Measurements from ENCODE around the gene TTPAL. TPM values are rescaled to one million over a fixed set of nuclear protein-coding genes. Genes with fewer than 3 reads are reported as not detected.

Gene TTPAL
- polyA plus RNA-seq, 1 of the 3 experiments (the other 2 are of a cell fraction), result 5.7 TPM

DNA sequence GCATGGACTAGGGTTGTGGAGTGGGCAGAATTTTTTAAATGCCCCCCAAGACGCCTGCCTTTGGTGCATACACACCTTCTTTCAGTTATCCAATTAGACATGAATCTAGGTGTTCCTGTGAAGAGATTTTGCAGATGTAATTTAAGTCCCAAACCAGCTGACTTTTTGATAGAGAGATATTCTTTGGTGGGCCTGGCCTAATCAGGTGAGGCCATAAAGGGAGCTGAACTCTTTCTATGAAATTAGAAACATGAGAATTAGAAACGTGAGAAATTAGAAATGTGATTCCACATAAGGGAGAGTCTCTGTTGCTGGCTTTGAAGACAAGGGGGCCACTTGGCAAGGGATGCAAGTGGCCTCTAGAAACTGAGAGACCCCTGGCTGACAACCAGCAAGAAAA is 36.4 kb upstream of the TTPAL start:
- Histone ChIP-seq H3K4me2 (no peak overlapping the region), H3K9ac (no peak overlapping the region), H3K27ac (ENCODE audit: low read depth in 2 of 2, low read length in 1 of 2) (no peak overlapping the region), H3K9me2 (no peaks in the 10 kb centered on the region), H3K9me3 (no peaks in the 10 kb centered on the region), H4K20me1 (ENCODE audit: insufficient read depth) (no peaks in the 10 kb centered on the region), H3K36me3 (replicated peaks in 1 of 2; ENCODE audit: control insufficient read depth in 1 of 2, insufficient read depth in 2 of 2, low read length in 1 of 2) (no peaks in the 10 kb centered on the region), H3K79me2 (ENCODE audit: insufficient read depth) (no peaks in the 10 kb centered on the region), H3K4me3 (ENCODE audit: low read depth in 2 of 2, low read length in 1 of 2) (no peak overlapping the region), H2AFZ (ENCODE audit: low read depth) (no peak overlapping the region), H3K4me1 (ENCODE audit: control insufficient read depth in 1 of 2, insufficient read depth in 2 of 2, low read depth in 1 of 2, low read length in 1 of 2) (no peaks in the 10 kb centered on the region), H3K27me3 (ENCODE audit: insufficient read depth) (no peaks in the 10 kb centered on the region), H3F3A (replicated peaks; ENCODE audit: insufficient read depth) (no peaks in the 10 kb centered on the region)
- ChIA-PET POLR2A (no interaction called here), CTCF (interaction anchor here (0.7 to 1.2 kb wide), 3 partner anchors 50 to 53 kb away, joined by 3 read pairs; no protein-coding TSS in a partner anchor)
- TF ChIP-seq FOXJ3 (CRISPR knock-in tag; IDR thresholded peaks at IDR 0.05), result no peak
- TF ChIP-seq ELF1 (IDR thresholded peaks at IDR 0.05), result no peak
- TF ChIP-seq CHD2 (IDR thresholded peaks at IDR 0.05; ENCODE audit: low read length, partially characterized antibody), result no peak
- TF ChIP-seq GATA2 (CRISPR knock-in tag; IDR thresholded peaks at IDR 0.05), result no peak
- TF ChIP-seq, protein P1, sequence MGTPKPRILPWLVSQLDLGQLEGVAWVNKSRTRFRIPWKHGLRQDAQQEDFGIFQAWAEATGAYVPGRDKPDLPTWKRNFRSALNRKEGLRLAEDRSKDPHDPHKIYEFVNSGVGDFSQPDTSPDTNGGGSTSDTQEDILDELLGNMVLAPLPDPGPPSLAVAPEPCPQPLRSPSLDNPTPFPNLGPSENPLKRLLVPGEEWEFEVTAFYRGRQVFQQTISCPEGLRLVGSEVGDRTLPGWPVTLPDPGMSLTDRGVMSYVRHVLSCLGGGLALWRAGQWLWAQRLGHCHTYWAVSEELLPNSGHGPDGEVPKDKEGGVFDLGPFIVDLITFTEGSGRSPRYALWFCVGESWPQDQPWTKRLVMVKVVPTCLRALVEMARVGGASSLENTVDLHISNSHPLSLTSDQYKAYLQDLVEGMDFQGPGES (IDR thresholded peaks at IDR 0.05; ENCODE audit: low read depth, low read length), result no peak
- no peak for TF ChIP-seq FOXM1 (IDR thresholded peaks at IDR 0.05; ENCODE audit: low read depth)
- TF ChIP-seq, protein P2, sequence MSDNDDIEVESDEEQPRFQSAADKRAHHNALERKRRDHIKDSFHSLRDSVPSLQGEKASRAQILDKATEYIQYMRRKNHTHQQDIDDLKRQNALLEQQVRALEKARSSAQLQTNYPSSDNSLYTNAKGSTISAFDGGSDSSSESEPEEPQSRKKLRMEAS (IDR thresholded peaks at IDR 0.05; ENCODE audit: low read depth), result no peak
- TF ChIP-seq EZH2phosphoT487 (IDR thresholded peaks at IDR 0.05; ENCODE audit: borderline replicate concordance, low read depth), result no peak
- TF ChIP-seq NFIC (IDR thresholded peaks at IDR 0.05; ENCODE audit: borderline replicate concordance), result no peak
- TF ChIP-seq, protein P3, sequence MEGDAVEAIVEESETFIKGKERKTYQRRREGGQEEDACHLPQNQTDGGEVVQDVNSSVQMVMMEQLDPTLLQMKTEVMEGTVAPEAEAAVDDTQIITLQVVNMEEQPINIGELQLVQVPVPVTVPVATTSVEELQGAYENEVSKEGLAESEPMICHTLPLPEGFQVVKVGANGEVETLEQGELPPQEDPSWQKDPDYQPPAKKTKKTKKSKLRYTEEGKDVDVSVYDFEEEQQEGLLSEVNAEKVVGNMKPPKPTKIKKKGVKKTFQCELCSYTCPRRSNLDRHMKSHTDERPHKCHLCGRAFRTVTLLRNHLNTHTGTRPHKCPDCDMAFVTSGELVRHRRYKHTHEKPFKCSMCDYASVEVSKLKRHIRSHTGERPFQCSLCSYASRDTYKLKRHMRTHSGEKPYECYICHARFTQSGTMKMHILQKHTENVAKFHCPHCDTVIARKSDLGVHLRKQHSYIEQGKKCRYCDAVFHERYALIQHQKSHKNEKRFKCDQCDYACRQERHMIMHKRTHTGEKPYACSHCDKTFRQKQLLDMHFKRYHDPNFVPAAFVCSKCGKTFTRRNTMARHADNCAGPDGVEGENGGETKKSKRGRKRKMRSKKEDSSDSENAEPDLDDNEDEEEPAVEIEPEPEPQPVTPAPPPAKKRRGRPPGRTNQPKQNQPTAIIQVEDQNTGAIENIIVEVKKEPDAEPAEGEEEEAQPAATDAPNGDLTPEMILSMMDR (IDR thresholded peaks at IDR 0.05), result no peak
- TF ChIP-seq RCOR1 (IDR thresholded peaks at IDR 0.05; ENCODE audit: low read length), result no peak
- no peak for TF ChIP-seq RXRA (IDR thresholded peaks at IDR 0.05; ENCODE audit: borderline replicate concordance, low read depth)
- TF ChIP-seq, protein P4, sequence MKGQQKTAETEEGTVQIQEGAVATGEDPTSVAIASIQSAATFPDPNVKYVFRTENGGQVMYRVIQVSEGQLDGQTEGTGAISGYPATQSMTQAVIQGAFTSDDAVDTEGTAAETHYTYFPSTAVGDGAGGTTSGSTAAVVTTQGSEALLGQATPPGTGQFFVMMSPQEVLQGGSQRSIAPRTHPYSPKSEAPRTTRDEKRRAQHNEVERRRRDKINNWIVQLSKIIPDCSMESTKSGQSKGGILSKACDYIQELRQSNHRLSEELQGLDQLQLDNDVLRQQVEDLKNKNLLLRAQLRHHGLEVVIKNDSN (IDR thresholded peaks at IDR 0.05; ENCODE audit: borderline replicate concordance, low read depth), result no peak
- no peak for TF ChIP-seq MEF2A (IDR thresholded peaks at IDR 0.05; ENCODE audit: borderline replicate concordance, low read depth)
- TF ChIP-seq FOSL2 (IDR thresholded peaks at IDR 0.05; ENCODE audit: borderline replicate concordance, low read depth), result no peak
- TF ChIP-seq, protein P5, sequence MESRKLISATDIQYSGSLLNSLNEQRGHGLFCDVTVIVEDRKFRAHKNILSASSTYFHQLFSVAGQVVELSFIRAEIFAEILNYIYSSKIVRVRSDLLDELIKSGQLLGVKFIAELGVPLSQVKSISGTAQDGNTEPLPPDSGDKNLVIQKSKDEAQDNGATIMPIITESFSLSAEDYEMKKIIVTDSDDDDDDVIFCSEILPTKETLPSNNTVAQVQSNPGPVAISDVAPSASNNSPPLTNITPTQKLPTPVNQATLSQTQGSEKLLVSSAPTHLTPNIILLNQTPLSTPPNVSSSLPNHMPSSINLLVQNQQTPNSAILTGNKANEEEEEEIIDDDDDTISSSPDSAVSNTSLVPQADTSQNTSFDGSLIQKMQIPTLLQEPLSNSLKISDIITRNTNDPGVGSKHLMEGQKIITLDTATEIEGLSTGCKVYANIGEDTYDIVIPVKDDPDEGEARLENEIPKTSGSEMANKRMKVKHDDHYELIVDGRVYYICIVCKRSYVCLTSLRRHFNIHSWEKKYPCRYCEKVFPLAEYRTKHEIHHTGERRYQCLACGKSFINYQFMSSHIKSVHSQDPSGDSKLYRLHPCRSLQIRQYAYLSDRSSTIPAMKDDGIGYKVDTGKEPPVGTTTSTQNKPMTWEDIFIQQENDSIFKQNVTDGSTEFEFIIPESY (IDR thresholded peaks at IDR 0.05; ENCODE audit: borderline replicate concordance, low read depth), result no peak
- no peak for TF ChIP-seq YY1 (IDR thresholded peaks at IDR 0.05; ENCODE audit: low read depth)
- no peak for TF ChIP-seq JUND (IDR thresholded peaks at IDR 0.05)
- WGBS (ENCODE audit: low lambda C conversion rate), result 13% methylated on average over 2 of the region's 2 CpGs
- DNase-seq, result no peak
